GM12891 (cell line): Measurements from ENCODE around the gene SCAMP2.
A peak's percentile ranks its signal among the peaks of the same experiment; 100 is the strongest.

Source experiments
- DNase-seq: peaks from one replicate; pipeline ENCODE4 v3.0.0; 2011; ENCODE audit warnings: low spot score; ENCODE audit not compliant: insufficient read length
- FAIRE-seq: peaks from 2 replicates; lab custom pipeline; 2011; peaks lifted over from hg19 to GRCh38; lab: Jason Lieb, UNC
- PAX5 ChIP-seq: IDR thresholded peaks from 2 replicates; pipeline ENCODE4 v1.6.1; 2011; ENCODE audit warnings: low read length, moderate library complexity, mild to moderate bottlenecking; ENCODE audit not compliant: insufficient read depth, severe bottlenecking
- POLR2A ChIP-seq: IDR thresholded peaks from 2 replicates; pipeline ENCODE4 v1.6.1; 2011; ENCODE audit warnings: low read depth, low read length, control low read depth
- POLR2AphosphoS5 ChIP-seq: IDR thresholded peaks from 2 replicates; pipeline ENCODE4 v1.6.1; 2011; ENCODE audit warnings: low read depth, low read length, control low read depth
- POU2F2 ChIP-seq: IDR thresholded peaks from 2 replicates; pipeline ENCODE4 v1.6.1; 2011; ENCODE audit warnings: low read depth, mild to moderate bottlenecking, control low read depth, low read length, moderate library complexity
- SPI1 ChIP-seq: IDR thresholded peaks from 2 replicates; pipeline ENCODE4 v1.6.1; 2011; ENCODE audit warnings: low read depth, low read length, control low read depth
- TAF1 ChIP-seq: IDR thresholded peaks from 2 replicates; pipeline ENCODE4 v1.6.1; 2011; ENCODE audit warnings: low read depth, low read length, control low read depth

The SCAMP2 gene

GRCh38 chr15:74824976-74825375, 48.2 kb downstream of the SCAMP2 start:
- TF ChIP-seq SPI1 (no peak), POLR2A (no peak), POU2F2 (no peak)
- FAIRE-seq (no peak), DNase-seq (no peak)

GRCh38 chr15:74823324-74823723, 49.8 kb downstream of the SCAMP2 start:
- TF ChIP-seq PAX5 (no peak), TAF1 (no peak)
- DNase-seq (no peak), FAIRE-seq (no peak)

- DNase-seq (no peak), FAIRE-seq (no peak)
- TF ChIP-seq POLR2AphosphoS5 (no peak), POLR2A (no peak), PAX5 (no peak), SPI1 (no peak), TAF1 (no peak), POU2F2 (no peak)
Measured at GRCh38 chr15:74822233-74822632, 50.9 kb downstream of the SCAMP2 start.

- no peak for DNase-seq
- no peak for TF ChIP-seq SPI1
- TF ChIP-seq TAF1: no peak
- TF ChIP-seq POLR2AphosphoS5: no peak
- no peak for TF ChIP-seq PAX5
- no peak for TF ChIP-seq POLR2A
- TF ChIP-seq POU2F2: no peak
- FAIRE-seq: peak; percentile 38
Measured at GRCh38 chr15:74821790-74822158, 51.4 kb downstream of the SCAMP2 start.

GRCh38 chr15:74821091-74821789, 51.9 kb downstream of the SCAMP2 start:
- peak; percentile 76 for DNase-seq
- TF ChIP-seq POU2F2 (peak; percentile 96), SPI1 (no peak)
- FAIRE-seq: peak; percentile 97

GRCh38 chr15:74820056-74820455, 53.1 kb downstream of the SCAMP2 start:
- DNase-seq (no peak), FAIRE-seq (no peak)
- no peak for TF ChIP-seq SPI1
- no peak for TF ChIP-seq TAF1

- DNase-seq: no peak
- TF ChIP-seq POLR2AphosphoS5 (no peak), TAF1 (no peak), PAX5 (no peak), SPI1 (no peak), POU2F2 (no peak), POLR2A (no peak)
- no peak for FAIRE-seq
Measured at GRCh38 chr15:74817370-74817737, 55.8 kb downstream of the SCAMP2 start.

- TF ChIP-seq TAF1: no peak
- FAIRE-seq (no peak), DNase-seq (no peak)
Measured at GRCh38 chr15:74816624-74817369, 56.4 kb downstream of the SCAMP2 start.

GRCh38 chr15:74815961-74816360, 57.2 kb downstream of the SCAMP2 start:
- FAIRE-seq: no peak
- TF ChIP-seq TAF1: no peak
- no peak for DNase-seq

- DNase-seq: no peak
Measured at GRCh38 chr15:74815121-74815934, 57.8 kb downstream of the SCAMP2 start.

GRCh38 chr15:74812533-74812932, 60.6 kb downstream of the SCAMP2 start, which contains the start of gene LMAN1L:
LMAN1L (plus strand) TSS chr15:74812835; CDS start chr15:74812855, 20 bp downstream.
- TF ChIP-seq SPI1 (no peak), POLR2A (no peak), PAX5 (no peak), TAF1 (no peak), POU2F2 (no peak), POLR2AphosphoS5 (no peak)
- DNase-seq (no peak), FAIRE-seq (no peak)

More at GRCh38 chr15:74815121-74815934, 57.8 kb downstream of the SCAMP2 start:
- FAIRE-seq: peak; percentile 45
- peak; percentile 74 for TF ChIP-seq SPI1
- TF ChIP-seq PAX5: no peak
- TF ChIP-seq TAF1: no peak
- TF ChIP-seq POU2F2: no peak
- TF ChIP-seq POLR2A: no peak
- TF ChIP-seq POLR2AphosphoS5: no peak
